Activated CD8-positive, alpha-beta T cell treated with anti-CD3 and anti-CD28 coated beads for 36 hours (primary cell): ENCODE results near the gene MYH11. TPM values are rescaled to one million over a fixed set of nuclear protein-coding genes. Genes with fewer than 3 reads are reported as not detected.
"Not testable (repeated sequence)": the region's sequence is repeated elsewhere in the genome, so short reads cannot be mapped to it uniquely, and the experiment has no call there.

Experiments used
- ATAC-seq: fragments of 200-7000 bp; cut with Tn5 transposase; one replicate; pipeline ENCODE4 v1.10.0; 2021; ENCODE audit warnings: mild to moderate bottlenecking, moderate library complexity
- CTCF ChIA-PET: fragments of 350-600 bp; sonication (Branson Sonifier 250); formaldehyde crosslinking; loops from one replicate; lab custom pipeline; 2021; ENCODE audit warnings: antibody characterized with exemption; lab: Charles Lee
- POLR2A ChIA-PET: fragments of 350-600 bp; sonication (Branson Sonifier 250); formaldehyde crosslinking; loops from one replicate; lab custom pipeline; 2021; ENCODE audit warnings: antibody characterized with exemption; lab: Charles Lee
- DNase-seq: peaks from one replicate; pipeline ENCODE4 v3.0.0-alpha.2; 2020
- H3K27ac Mint-ChIP-seq: one replicate; pipeline ENCODE4 v1.8.0; 2021; ENCODE audit warnings: mild to moderate bottlenecking, mixed read lengths
- H3K27me3 Mint-ChIP-seq: one replicate; pipeline ENCODE4 v1.8.0; 2021; ENCODE audit warnings: mixed read lengths
- H3K36me3 Mint-ChIP-seq: one replicate; pipeline ENCODE4 v1.8.0; 2021; ENCODE audit warnings: low read depth, mixed read lengths
- H3K4me1 Mint-ChIP-seq: one replicate; pipeline ENCODE4 v1.8.0; 2021; ENCODE audit warnings: low read depth, mixed read lengths
- H3K4me3 Mint-ChIP-seq: one replicate; pipeline ENCODE4 v1.8.0; 2021; ENCODE audit warnings: mild to moderate bottlenecking, moderate library complexity, mixed read lengths
- H3K9me3 Mint-ChIP-seq: one replicate; pipeline ENCODE4 v1.8.0; 2021; ENCODE audit warnings: mixed read lengths
- CTCF ChIP-seq: fragments of 200-600 bp; IDR thresholded peaks from one replicate; pipeline ENCODE4 v1.8.0; 2022; ENCODE audit warnings: antibody characterized with exemption, mild to moderate bottlenecking
- intact Hi-C: fragments of 100-400 bp; cut with micrococcal nuclease; formaldehyde crosslinking; loops from one replicate; pipeline ENCODE4 v1.10.0; 2022
- total RNA-seq, 2 experiments: library from RNA; stranded (reverse); gene quantifications; one replicate each; pipeline ENCODE4 v1.2.3, GENCODE V29; 2021

The MYH11 gene
- total RNA-seq, 2 experiments from 2014 or later = not detected

- Mint-ChIP-seq H3K9me3 (no peaks in the 10 kb centered on the region), H3K36me3 (no peaks in the 10 kb centered on the region), H3K27ac (no peak overlapping the region), H3K27me3 (peaks cover 31% of the 10 kb centered on the region), H3K4me3 (no peak overlapping the region), H3K4me1 (peaks cover 6% of the 10 kb centered on the region)
- no peak for TF ChIP-seq CTCF
- CTCF ChIA-PET = no interaction called here
- ATAC-seq = no peak
- POLR2A ChIA-PET = no interaction called here
- DNase-seq = no peak
- intact Hi-C loops = no loop called here
These were observed 1.2 kb downstream of the MYH11 start for GRCh38 chr16:15855704-15856003.

GRCh38 chr16:15854906-15855703, 1.7 kb downstream of the MYH11 start:
- ChIA-PET POLR2A (no interaction called here), CTCF (no interaction called here)
- Mint-ChIP-seq H3K36me3 (no peaks in the 10 kb centered on the region), H3K27me3 (peaks cover 31% of the 10 kb centered on the region), H3K4me1 (peaks cover 6% of the 10 kb centered on the region), H3K27ac (no peak overlapping the region), H3K4me3 (no peak overlapping the region), H3K9me3 (no peaks in the 10 kb centered on the region)
- DNase-seq (no peak), ATAC-seq (no peak)
- intact Hi-C loops = no loop called here
- no peak for TF ChIP-seq CTCF

GRCh38 chr16:15854061-15854460, 2.8 kb downstream of the MYH11 start:
- Mint-ChIP-seq H3K27me3 (peaks cover 29% of the 10 kb centered on the region), H3K27ac (no peak overlapping the region), H3K36me3 (no peaks in the 10 kb centered on the region), H3K4me1 (peaks cover 6% of the 10 kb centered on the region), H3K4me3 (no peak overlapping the region), H3K9me3 (no peaks in the 10 kb centered on the region)
- intact Hi-C loops = no loop called here
- CTCF ChIA-PET = interaction anchor here (1.2 kb wide), 1 partner anchor 273 kb away, joined by 4 read pairs; no protein-coding TSS in a partner anchor
- ATAC-seq = no peak
- POLR2A ChIA-PET = no interaction called here
- no peak for DNase-seq
- no peak for TF ChIP-seq CTCF

GRCh38 chr16:15853021-15853420, 3.8 kb downstream of the MYH11 start:
- POLR2A ChIA-PET = interaction anchor here (1.0 kb wide), 1 partner anchor 16 kb away, joined by 3 read pairs; no protein-coding TSS in a partner anchor
- peaks cover 6% of the 10 kb centered on the region for H3K4me1 Mint-ChIP-seq
- H3K4me3 Mint-ChIP-seq = no peak overlapping the region
- no peak for TF ChIP-seq CTCF
- peaks cover 25% of the 10 kb centered on the region for H3K27me3 Mint-ChIP-seq
- DNase-seq (no peak), ATAC-seq (no peak)
- intact Hi-C loops = no loop called here
- H3K27ac Mint-ChIP-seq = no peak overlapping the region
- CTCF ChIA-PET = no interaction called here
- H3K36me3 Mint-ChIP-seq = no peaks in the 10 kb centered on the region
- H3K9me3 Mint-ChIP-seq = no peaks in the 10 kb centered on the region

- DNase-seq, H3K27ac Mint-ChIP-seq, H3K4me3 Mint-ChIP-seq, H3K27me3 Mint-ChIP-seq, intact Hi-C loops, H3K36me3 Mint-ChIP-seq, ATAC-seq, H3K4me1 Mint-ChIP-seq, H3K9me3 Mint-ChIP-seq: not testable (repeated sequence)
- POLR2A ChIA-PET = interaction anchor here (1.0 kb wide), 1 partner anchor 191 kb away, joined by 3 read pairs; no protein-coding TSS in a partner anchor
- CTCF ChIA-PET = interaction anchor here (1.5 kb wide), 1 partner anchor 175 kb away, joined by 3 read pairs; no protein-coding TSS in a partner anchor
These were observed 6.3 kb downstream of the MYH11 start for GRCh38 chr16:15850555-15850954.
